Mucosa of rectum (tissue), 2 donors: ENCODE results near the gene DENND1A.

Experiments used
- H3K27ac ChIP-seq, 2 donors: one replicate each; pipeline ENCODE4 v1.7.0; 2013; ENCODE audit warnings: inconsistent platforms in 2 of 2, low read depth in 2 of 2, low read length in 2 of 2
- H3K27me3 ChIP-seq, 2 donors: one replicate each; pipeline ENCODE4 v1.7.0; 2013; ENCODE audit warnings: low read length in 2 of 2; ENCODE audit not compliant: control insufficient read depth in 2 of 2, insufficient read depth in 2 of 2
- H3K36me3 ChIP-seq, 2 donors: one replicate each; pipeline ENCODE4 v1.7.0; 2013; ENCODE audit warnings: low read length in 2 of 2; ENCODE audit not compliant: control insufficient read depth in 2 of 2, insufficient read depth in 2 of 2
- H3K4me1 ChIP-seq, 2 donors: one replicate each; pipeline ENCODE4 v1.7.0; 2013; ENCODE audit warnings: low read length in 2 of 2, mild to moderate bottlenecking in 1 of 2; ENCODE audit not compliant: control insufficient read depth in 2 of 2, insufficient read depth in 2 of 2
- H3K4me3 ChIP-seq, 2 donors: one replicate each; pipeline ENCODE4 v1.7.0; 2013; ENCODE audit warnings: low read length in 2 of 2
- H3K9ac ChIP-seq, 2 donors: one replicate each; pipeline ENCODE4 v1.7.0; 2013; ENCODE audit warnings: low read length in 2 of 2, low read depth in 1 of 2, mild to moderate bottlenecking in 1 of 2
- H3K9me3 ChIP-seq, 2 donors: one replicate each; pipeline ENCODE4 v1.7.0; 2013; ENCODE audit warnings: low read length in 2 of 2; ENCODE audit not compliant: control insufficient read depth in 2 of 2
- donor health status: healthy.
- donor health status: Normal muscosa, but diverticular disease.

The DENND1A gene

DNA sequence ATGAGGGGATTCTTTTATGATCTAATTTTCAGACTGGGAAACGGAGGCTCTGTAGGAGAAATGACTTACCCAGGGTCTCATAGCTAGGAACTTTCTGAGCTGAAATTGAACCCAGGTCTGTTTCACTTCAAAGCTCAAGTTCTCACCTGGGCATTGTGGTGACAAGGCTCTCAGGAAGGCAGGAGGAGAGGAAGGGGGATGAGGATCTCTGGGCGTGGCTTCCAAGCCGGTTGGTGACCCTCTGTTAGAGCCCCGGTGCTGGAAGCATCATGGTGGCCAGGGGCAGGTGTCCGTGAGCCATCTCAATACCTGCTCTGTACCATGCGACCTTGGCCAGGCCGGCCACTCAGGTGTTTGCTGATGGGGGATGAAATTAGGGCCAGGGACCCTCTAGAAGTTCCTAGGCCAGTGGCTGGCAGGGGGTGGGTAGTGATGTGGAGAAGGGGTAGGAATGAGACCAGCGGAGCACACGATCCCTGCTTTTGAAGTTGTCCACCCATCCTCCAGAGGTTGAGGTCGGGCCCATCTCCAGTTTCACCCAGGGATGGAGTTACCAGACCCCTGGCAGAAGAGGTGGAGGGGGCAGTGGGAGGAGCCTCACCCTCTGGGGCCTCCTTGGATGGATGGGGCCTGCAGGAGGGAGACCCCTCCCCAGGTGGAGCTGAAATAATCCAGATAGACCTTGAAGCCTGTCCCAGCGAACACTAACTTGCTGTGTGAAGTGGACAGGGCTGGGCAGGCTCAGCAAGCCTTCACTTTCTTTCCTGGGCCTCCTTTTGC is 568.0 kb downstream of the DENND1A start:
- Histone ChIP-seq H3K4me1 (peaks cover 16% of the 10 kb centered on the region in 2 donors), H3K9ac (no peak overlapping the region), H3K9me3 (no peaks in the 10 kb centered on the region), H3K4me3 (no peak overlapping the region), H3K27ac (no peak overlapping the region), H3K36me3 (no peaks in the 10 kb centered on the region), H3K27me3 (no peaks in the 10 kb centered on the region)

DNA sequence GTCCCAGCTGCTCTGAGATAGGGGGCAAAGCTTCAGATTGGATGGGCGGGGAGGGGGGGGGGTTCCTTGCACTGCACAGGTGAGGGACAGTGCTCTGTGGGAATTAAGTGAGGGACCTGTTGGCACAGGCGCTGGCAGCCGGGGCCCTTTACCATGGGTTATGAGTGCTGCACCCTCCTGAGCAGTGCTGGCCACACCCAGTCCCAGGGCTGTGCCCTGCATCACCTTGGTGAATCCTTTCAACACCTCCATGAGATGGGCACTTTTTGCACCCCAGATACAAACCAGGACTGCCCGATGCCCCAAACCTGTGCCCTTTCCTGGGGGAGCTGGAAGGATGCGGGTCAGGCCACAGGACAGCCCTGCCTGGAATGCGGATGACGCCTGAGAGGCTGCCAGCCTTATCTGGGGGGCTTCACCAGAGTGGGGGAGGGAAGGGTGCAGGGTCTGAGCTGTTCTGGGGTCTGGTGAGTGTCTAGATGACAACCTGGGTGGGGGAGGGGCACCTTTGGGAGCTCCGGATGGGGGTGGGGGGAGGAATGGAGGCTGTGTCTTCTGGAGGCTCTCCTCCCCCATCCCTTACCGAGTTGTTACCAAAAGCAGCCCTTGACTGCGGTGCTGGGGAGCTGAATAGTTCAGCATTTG is 568.7 kb downstream of the DENND1A start:
- no peaks in the 10 kb centered on the region for H3K9me3 ChIP-seq
- H3K27me3 ChIP-seq: no peaks in the 10 kb centered on the region
- H3K27ac ChIP-seq: no peak overlapping the region
- H3K4me3 ChIP-seq: no peak overlapping the region
- peaks cover 16 to 21% of the 10 kb centered on the region in 2 donors for H3K4me1 ChIP-seq
- no peaks in the 10 kb centered on the region for H3K36me3 ChIP-seq
- no peak overlapping the region for H3K9ac ChIP-seq

DNA sequence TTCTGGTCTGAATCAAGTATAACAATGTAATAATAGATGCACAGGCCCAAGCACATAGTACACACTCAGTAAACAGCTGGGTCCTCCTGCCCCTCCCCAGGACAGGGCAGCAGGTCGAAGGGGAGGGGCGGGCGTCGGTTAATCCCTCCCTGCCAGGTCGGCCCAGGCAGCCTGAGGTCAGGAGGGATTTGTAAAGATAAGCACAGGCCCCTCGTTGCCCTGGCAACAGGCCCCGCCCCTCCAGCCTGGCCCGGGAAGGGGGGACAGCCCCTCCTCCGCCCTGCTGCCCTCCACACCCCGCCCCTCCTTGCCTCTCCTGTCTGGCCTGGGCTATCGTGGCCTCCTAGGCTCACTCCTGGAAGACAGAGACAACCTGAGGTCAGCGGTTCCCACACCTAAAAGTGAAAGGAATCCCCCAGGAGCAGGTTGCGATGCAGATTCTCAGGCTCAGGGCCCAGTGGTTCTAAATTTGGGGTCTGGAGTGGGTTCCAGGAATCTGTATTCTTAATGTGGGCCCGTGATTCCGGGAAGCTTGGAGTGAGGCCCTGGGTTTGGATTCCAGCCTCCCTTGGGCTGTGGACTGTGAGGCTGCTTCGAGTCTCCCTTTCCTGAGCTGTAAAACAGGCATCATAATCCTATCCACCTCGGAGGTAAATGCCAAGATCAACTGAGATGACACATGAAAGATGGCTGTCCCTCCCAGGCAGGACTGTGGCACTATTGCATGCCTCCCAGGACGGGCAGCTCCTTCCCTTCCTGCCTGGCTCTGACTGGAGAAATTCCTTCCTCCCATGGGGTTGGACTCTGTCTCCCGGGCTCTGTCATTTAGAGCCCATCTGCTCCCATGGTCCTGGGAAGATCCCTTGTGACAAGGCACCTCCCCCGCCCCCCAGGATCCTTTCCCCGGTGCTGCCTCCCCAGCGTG is 569.5 kb downstream of the DENND1A start:
- Histone ChIP-seq H3K4me3 (no peak overlapping the region), H3K9ac (peak overlapping the region in 1 of 2 donors; percentile 18), H3K36me3 (no peaks in the 10 kb centered on the region), H3K27ac (peak overlapping the region; percentile 70 to 74), H3K4me1 (peaks cover 16 to 21% of the 10 kb centered on the region in 2 donors), H3K27me3 (no peaks in the 10 kb centered on the region), H3K9me3 (no peaks in the 10 kb centered on the region)

- Histone ChIP-seq H3K4me1 (peaks cover 16 to 21% of the 10 kb centered on the region in 2 donors), H3K4me3 (no peak overlapping the region), H3K9me3 (no peaks in the 10 kb centered on the region), H3K9ac (peak overlapping the region; percentile 23 to 32), H3K36me3 (no peaks in the 10 kb centered on the region), H3K27ac (peak overlapping the region; percentile 45 to 74), H3K27me3 (no peaks in the 10 kb centered on the region)
Observed at GRCh38 chr9:123359546-123359945, 570.4 kb downstream of the DENND1A start.

DNA sequence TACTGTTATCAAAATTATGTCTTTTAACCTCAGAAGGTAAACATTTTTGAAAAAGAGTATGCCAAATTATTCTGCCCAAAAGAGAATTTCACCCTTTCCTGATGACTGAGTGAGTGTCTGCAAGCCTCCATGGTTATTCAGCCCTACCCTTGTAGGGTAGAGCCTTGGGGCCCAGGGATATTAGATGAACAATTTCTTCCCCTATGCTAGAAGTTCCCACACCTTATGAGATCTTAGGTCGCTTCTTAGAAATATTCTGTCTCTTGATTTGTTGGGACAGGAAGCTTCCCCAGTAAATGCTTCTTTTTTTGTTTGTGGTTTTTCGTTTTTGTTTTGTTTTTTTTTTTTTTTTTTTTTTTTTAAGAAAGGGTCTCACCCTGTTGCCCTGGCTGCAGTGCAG is 570.8 kb downstream of the DENND1A start:
- peaks cover 16 to 21% of the 10 kb centered on the region in 2 donors for H3K4me1 ChIP-seq
- no peaks in the 10 kb centered on the region for H3K9me3 ChIP-seq
- no peaks in the 10 kb centered on the region for H3K36me3 ChIP-seq
- H3K27me3 ChIP-seq: no peaks in the 10 kb centered on the region
- H3K4me3 ChIP-seq: no peak overlapping the region
- H3K27ac ChIP-seq: peak overlapping the region; percentile 45 to 74
- H3K9ac ChIP-seq: no peak overlapping the region

DNA sequence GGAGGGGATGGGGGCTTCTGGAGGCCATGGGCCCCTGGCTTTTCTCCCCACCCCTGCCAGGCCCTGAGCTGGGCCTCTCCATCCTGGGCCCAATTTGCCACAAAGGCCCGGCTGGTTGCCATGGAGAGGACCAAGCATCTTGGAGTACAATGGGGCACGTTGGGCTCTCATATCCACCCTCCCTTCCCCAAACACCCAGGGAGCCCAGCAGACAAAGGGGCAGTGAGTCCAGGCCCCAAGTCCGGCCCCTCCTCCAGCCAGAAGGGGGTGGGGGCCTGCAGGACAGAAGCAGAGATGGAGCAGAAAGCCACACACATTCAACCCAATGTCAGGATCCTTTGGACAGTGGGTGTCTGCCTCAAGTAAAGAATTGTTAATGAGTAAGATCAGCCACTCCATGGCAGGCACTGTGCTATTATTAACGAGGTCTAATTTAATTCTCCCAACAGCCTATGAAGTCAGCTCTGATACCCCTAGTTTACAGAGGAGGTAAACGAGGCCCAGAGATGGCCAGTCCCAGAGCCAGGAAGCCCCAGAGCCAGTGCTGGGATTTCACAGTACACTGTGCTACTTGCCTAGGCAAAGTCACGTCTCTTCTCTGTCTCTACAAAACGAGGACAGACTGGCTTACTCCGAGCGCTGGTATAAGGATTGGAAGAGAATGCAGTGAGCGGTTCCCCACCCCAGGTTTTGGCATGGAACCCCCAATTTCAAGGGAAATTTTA is 571.6 kb downstream of the DENND1A start:
- H3K9me3 ChIP-seq: no peaks in the 10 kb centered on the region
- peak overlapping the region in 1 of 2 donors; percentile 1 for H3K27ac ChIP-seq
- no peaks in the 10 kb centered on the region for H3K27me3 ChIP-seq
- no peaks in the 10 kb centered on the region for H3K36me3 ChIP-seq
- no peak overlapping the region for H3K4me3 ChIP-seq
- H3K9ac ChIP-seq: no peak overlapping the region
- H3K4me1 ChIP-seq: peaks cover 16 to 24% of the 10 kb centered on the region in 2 donors

GRCh38 chr9:123357743-123358059 is 572.2 kb downstream of the DENND1A start:
- Histone ChIP-seq H3K9ac (no peak overlapping the region), H3K27me3 (no peaks in the 10 kb centered on the region), H3K36me3 (no peaks in the 10 kb centered on the region), H3K4me1 (peaks cover 16 to 24% of the 10 kb centered on the region in 2 donors), H3K4me3 (no peak overlapping the region), H3K9me3 (no peaks in the 10 kb centered on the region), H3K27ac (no peak overlapping the region)

DNA sequence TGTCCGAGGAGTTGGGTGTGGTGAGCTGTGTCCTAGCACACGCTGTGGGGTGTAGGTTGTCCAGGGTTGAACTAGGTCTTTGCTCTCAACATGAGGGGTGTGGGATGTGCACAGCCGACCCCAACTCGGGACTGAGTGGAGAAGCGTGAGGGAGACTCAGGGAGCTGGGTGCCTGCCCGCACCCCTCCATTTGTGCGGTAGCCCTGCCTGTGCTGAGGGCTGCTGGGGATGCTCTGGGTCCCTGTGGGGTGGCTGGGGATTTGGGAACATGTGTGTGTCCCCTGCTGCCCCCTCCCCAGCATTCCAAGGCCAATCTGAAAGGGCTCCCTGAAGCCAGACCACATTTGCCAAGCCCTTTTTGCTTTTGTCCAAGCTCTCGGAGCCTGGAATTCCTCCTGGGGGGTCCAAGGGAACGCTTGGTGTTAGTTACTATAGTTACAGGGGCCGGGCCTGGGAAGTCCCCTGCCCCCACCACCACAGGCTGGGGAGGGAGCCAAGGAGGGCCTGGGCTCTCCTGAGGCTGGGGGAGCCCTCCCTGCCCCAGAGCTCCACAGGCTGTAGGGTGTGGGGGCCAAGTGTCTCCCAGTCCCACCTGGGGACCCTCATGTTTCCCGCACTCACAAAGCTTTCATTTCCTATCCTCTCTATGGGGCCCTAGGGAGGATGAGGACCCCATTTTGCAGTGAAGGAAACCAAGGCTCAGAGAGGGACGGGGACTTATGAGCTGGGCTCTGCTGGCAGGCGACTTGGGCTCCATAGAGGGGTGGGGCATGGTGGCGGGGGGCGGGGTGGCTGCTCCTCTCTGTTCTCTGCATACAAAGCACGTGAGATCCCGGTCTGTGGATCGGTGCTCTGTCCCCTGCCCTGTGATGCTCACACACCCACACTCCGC is 572.8 kb downstream of the DENND1A start:
- Histone ChIP-seq H3K36me3 (no peaks in the 10 kb centered on the region), H3K27ac (no peak overlapping the region), H3K9ac (no peak overlapping the region), H3K4me3 (no peak overlapping the region), H3K4me1 (peaks cover 16 to 24% of the 10 kb centered on the region in 2 donors), H3K9me3 (no peaks in the 10 kb centered on the region), H3K27me3 (no peaks in the 10 kb centered on the region)
